Sigmoid colon (tissue), 7 donors: ENCODE results near the gene OSBP2. TPM values are rescaled to one million over a fixed set of nuclear protein-coding genes. Genes with fewer than 3 reads are reported as not detected.

ENCODE experiments used
- DNase-seq: peaks from one replicate; pipeline ENCODE4 v3.0.0-alpha.2; 2019
- H3K27ac ChIP-seq, 4 donors: fragments of 200-600 bp; sonication (generic); one replicate each; pipeline ENCODE4 v1.5.1; 2016 to 2019; ENCODE audit warnings: mild to moderate bottlenecking in 1 of 4
- H3K27me3 ChIP-seq, 3 donors: fragments of 200-600 bp; sonication (generic); one replicate each; pipeline ENCODE4 v1.5.1; 2019; ENCODE audit warnings: mild to moderate bottlenecking in 1 of 3
- H3K36me3 ChIP-seq, 4 donors: fragments of 200-600 bp; sonication (generic); one replicate each; pipeline ENCODE4 v1.5.1; 2016 to 2019
- H3K4me1 ChIP-seq, 4 donors: fragments of 200-600 bp; sonication (generic); one replicate each; pipeline ENCODE4 v1.5.1; 2017 to 2019
- H3K4me3 ChIP-seq, 4 donors: fragments of 200-600 bp; sonication (generic); one replicate each; pipeline ENCODE4 v1.5.1; 2017 to 2019; ENCODE audit warnings: mild to moderate bottlenecking in 2 of 4, moderate library complexity in 1 of 4
- H3K9me3 ChIP-seq, 4 donors: fragments of 200-600 bp in 3 of 4; sonication (generic) in 3 of 4; one replicate each; pipeline versions ENCODE4 v1.5.1 to v1.6.1; 2013 to 2019
- CTCF ChIP-seq, 4 experiments: fragments of 450-650 bp in 3 of 4; fragments of 200-600 bp in 1 of 4; IDR thresholded peaks; one replicate each; pipeline ENCODE4 v1.5.1; 2016 to 2019; ENCODE audit warnings: antibody characterized with exemption in 4 of 4, mild to moderate bottlenecking in 3 of 4, moderate library complexity in 2 of 4
- EP300 ChIP-seq, 4 donors: sonication (generic); formaldehyde crosslinking; IDR thresholded peaks; one replicate each; pipeline ENCODE4 v1.6.1; 2017; ENCODE audit warnings: antibody characterized with exemption in 4 of 4
- POLR2A ChIP-seq, 2 donors: fragments of 450-650 bp; IDR thresholded peaks; one replicate each; pipeline ENCODE4 v1.6.1; 2016; ENCODE audit warnings: antibody characterized with exemption in 2 of 2, mild to moderate bottlenecking in 2 of 2, moderate library complexity in 2 of 2
- POLR2AphosphoS5 ChIP-seq, 4 donors: sonication (generic); formaldehyde crosslinking; IDR thresholded peaks; one replicate each; pipeline ENCODE4 v1.6.1; 2017; ENCODE audit warnings: antibody characterized with exemption in 4 of 4
- WGBS, 2 donors: extraction: QIAGEN DNeasy Blood & Tissue Kit; methylation state at CpG; one replicate each; pipeline ENCODE4 v1.1.7; 2013; 5-methylcytosine and 5-hydroxymethylcytosine counted together
- intact Hi-C: fragments of 100-400 bp; cut with DNase I; formaldehyde crosslinking; loops from one replicate; pipeline ENCODE4 v1.15.1; 2023
- polyA plus RNA-seq, 3 donors: library from polyadenylated mRNA; stranded (reverse); fragments of 200-250 nt; gene quantifications; one replicate each; pipeline ENCODE4 v1.2.3, GENCODE V29; 2013
- total RNA-seq, 4 donors: library from RNA; depleted of rRNA; stranded (reverse); fragments of >200 nt; gene quantifications; one replicate each; pipeline ENCODE4 v1.1.0, GENCODE V29; 2016
- donor health status: healthy with polysubstance abuse.
- donor health status: Bipolar disorder and iron deficiency.
- donor health status: healthy.

The OSBP2 gene
- total and polyA plus RNA-seq, 7 donors, result 1.2 to 3.0 (median 1.6) TPM

- 96% methylated on average over 9 of the region's 9 CpGs for WGBS, 2 donors
Measured at GRCh38 chr22:30873086-30873650, 178.5 kb downstream of the OSBP2 start.

GRCh38 chr22:30873661-30874060 is 179.0 kb downstream of the OSBP2 start:
- Histone ChIP-seq H3K36me3 (no peaks in the 10 kb centered on the region), H3K4me1 (no peaks in the 10 kb centered on the region), H3K27ac (no peak overlapping the region), H3K27me3 (no peaks in the 10 kb centered on the region), H3K4me3 (no peak overlapping the region), H3K9me3 (no peaks in the 10 kb centered on the region)
- intact Hi-C loops, result no loop called here
- 82 to 95% methylated on average over 7 of the region's 7 CpGs for WGBS, 2 donors
- TF ChIP-seq EP300 (IDR thresholded peaks at IDR 0.05), result no peak
- TF ChIP-seq POLR2AphosphoS5 (IDR thresholded peaks at IDR 0.05), result no peak
- TF ChIP-seq CTCF (IDR thresholded peaks at IDR 0.05), result no peak
- TF ChIP-seq POLR2A (IDR thresholded peaks at IDR 0.05), result no peak
- peak; percentile 39 for DNase-seq

More at GRCh38 chr22:30873086-30873650, 178.5 kb downstream of the OSBP2 start:
- DNase-seq, result no peak
- H3K27me3 ChIP-seq, result no peaks in the 10 kb centered on the region
- no peaks in the 10 kb centered on the region for H3K36me3 ChIP-seq
- H3K9me3 ChIP-seq, result no peaks in the 10 kb centered on the region
- H3K27ac ChIP-seq, result no peak overlapping the region
- TF ChIP-seq POLR2A (IDR thresholded peaks at IDR 0.05) (no peak), CTCF (IDR thresholded peaks at IDR 0.05) (no peak), POLR2AphosphoS5 (IDR thresholded peaks at IDR 0.05) (no peak), EP300 (IDR thresholded peaks at IDR 0.05) (no peak)
- no peaks in the 10 kb centered on the region for H3K4me1 ChIP-seq
- H3K4me3 ChIP-seq, result no peak overlapping the region
- intact Hi-C loops, result no loop called here

GRCh38 chr22:30874431-30875370 is 180.0 kb downstream of the OSBP2 start:
- no peaks in the 10 kb centered on the region for H3K27me3 ChIP-seq
- no peaks in the 10 kb centered on the region for H3K36me3 ChIP-seq
- H3K27ac ChIP-seq, result no peak overlapping the region
- 90 to 92% methylated on average over 21 of the region's 21 CpGs for WGBS, 2 donors
- intact Hi-C loops, result no loop called here
- no peaks in the 10 kb centered on the region for H3K9me3 ChIP-seq
- TF ChIP-seq POLR2AphosphoS5 (IDR thresholded peaks at IDR 0.05) (no peak), CTCF (IDR thresholded peaks at IDR 0.05) (no peak), POLR2A (IDR thresholded peaks at IDR 0.05) (no peak)
- H3K4me1 ChIP-seq, result no peaks in the 10 kb centered on the region
- peak; percentile 32 for DNase-seq
- H3K4me3 ChIP-seq, result no peak overlapping the region

- DNase-seq, result peak; percentile 62
Measured at GRCh38 chr22:30875481-30876215, 181.0 kb downstream of the OSBP2 start.

More at GRCh38 chr22:30875481-30876215, 181.0 kb downstream of the OSBP2 start:
- Histone ChIP-seq H3K4me1 (no peaks in the 10 kb centered on the region), H3K36me3 (no peaks in the 10 kb centered on the region), H3K9me3 (no peaks in the 10 kb centered on the region), H3K4me3 (no peak overlapping the region), H3K27ac (no peak overlapping the region), H3K27me3 (no peaks in the 10 kb centered on the region)
- intact Hi-C loops, result no loop called here
- WGBS, 2 donors, result 86 to 92% methylated on average over 17 of the region's 17 CpGs
- no peak for TF ChIP-seq EP300 (IDR thresholded peaks at IDR 0.05)
- no peak for TF ChIP-seq POLR2A (IDR thresholded peaks at IDR 0.05)
- TF ChIP-seq POLR2AphosphoS5 (IDR thresholded peaks at IDR 0.05), result no peak
- no peak for TF ChIP-seq CTCF (IDR thresholded peaks at IDR 0.05)
